ENCODE measurements around the gene KCNAB2. TPM values are rescaled to one million over a fixed set of nuclear protein-coding genes. Genes with fewer than 3 reads are reported as not detected.

Gene KCNAB2
- total RNA-seq, 2 donors from 2014 or later = 9.3 to 14.3 TPM

- no peak overlapping the region for H3K27ac ChIP-seq
- H3K27me3 ChIP-seq = no peaks in the 10 kb centered on the region
- H3K4me1 ChIP-seq = no peaks in the 10 kb centered on the region
- no peak for DNase-seq (ENCODE audit: low spot score)
- H3K36me3 ChIP-seq = no peaks in the 10 kb centered on the region
- peak; percentile 24 to 57 for TF ChIP-seq CTCF (IDR thresholded peaks at IDR 0.05)
- no peaks in the 10 kb centered on the region for H3K9me3 ChIP-seq
- H3K4me3 ChIP-seq = no peak overlapping the region
Observed at GRCh38 chr1:6041432-6042062, 4.1 kb upstream of the KCNAB2 start.

GRCh38 chr1:6043561-6043960, 2.1 kb upstream of the KCNAB2 start:
- Histone ChIP-seq H3K4me1 (no peaks in the 10 kb centered on the region), H3K27me3 (no peaks in the 10 kb centered on the region), H3K4me3 (no peak overlapping the region), H3K9me3 (no peaks in the 10 kb centered on the region), H3K27ac (no peak overlapping the region), H3K36me3 (no peaks in the 10 kb centered on the region)
- no peak for TF ChIP-seq CTCF (IDR thresholded peaks at IDR 0.05)
- DNase-seq (ENCODE audit: low spot score) = no peak

- H3K27ac ChIP-seq = no peak overlapping the region
Observed at GRCh38 chr1:6044481-6045109, 1.1 kb upstream of the KCNAB2 start.

GRCh38 chr1:6045110-6045502, 582 bp upstream of the KCNAB2 start:
- no peak for TF ChIP-seq CTCF (IDR thresholded peaks at IDR 0.05)
- Histone ChIP-seq H3K4me3 (no peak overlapping the region), H3K9me3 (no peaks in the 10 kb centered on the region), H3K27ac (no peak overlapping the region), H3K36me3 (no peaks in the 10 kb centered on the region), H3K27me3 (no peaks in the 10 kb centered on the region), H3K4me1 (no peaks in the 10 kb centered on the region)
- DNase-seq (ENCODE audit: low spot score) = no peak

More at GRCh38 chr1:6044481-6045109, 1.1 kb upstream of the KCNAB2 start:
- H3K4me3 ChIP-seq = no peak overlapping the region
- H3K4me1 ChIP-seq = no peaks in the 10 kb centered on the region
- no peak for TF ChIP-seq CTCF (IDR thresholded peaks at IDR 0.05)
- no peaks in the 10 kb centered on the region for H3K9me3 ChIP-seq
- no peaks in the 10 kb centered on the region for H3K27me3 ChIP-seq
- no peaks in the 10 kb centered on the region for H3K36me3 ChIP-seq
- DNase-seq (ENCODE audit: low spot score) = no peak

GRCh38 chr1:6046279-6046678, 591 bp downstream of the KCNAB2 start:
- Histone ChIP-seq H3K36me3 (no peaks in the 10 kb centered on the region), H3K27ac (no peak overlapping the region), H3K4me1 (no peaks in the 10 kb centered on the region), H3K27me3 (no peaks in the 10 kb centered on the region), H3K4me3 (no peak overlapping the region), H3K9me3 (no peaks in the 10 kb centered on the region)
- TF ChIP-seq CTCF (IDR thresholded peaks at IDR 0.05) = no peak
- DNase-seq (ENCODE audit: low spot score) = no peak
